LHCN-M2 (cell line): ENCODE measurements around the gene EMC6. TPM values are rescaled to one million over a fixed set of nuclear protein-coding genes. Genes with fewer than 3 reads are reported as not detected.
A peak's percentile ranks its signal among the peaks of the same experiment; 100 is the strongest.

Experiments used
- DNase-seq: peaks from one replicate; pipeline ENCODE4 v3.0.0-alpha.2; 2012; ENCODE audit warnings: low read depth
- polyA plus RNA-seq: library from polyadenylated mRNA; unstranded; fragments of >200 nt; gene quantifications from one replicate; pipeline ENCODE4 v1.2.1, GENCODE V29; 2012; ENCODE audit warnings: missing spikeins
- total RNA-seq: library from RNA; depleted of rRNA; stranded (reverse); fragments of >200 nt; gene quantifications from 2 replicates; pipeline ENCODE4 v1.2.3, GENCODE V29; 2014; rRNA removed

Gene EMC6
- 13.0 and 42.7 TPM in 2 replicates for total RNA-seq
- polyA plus RNA-seq = 67.7 TPM

DNA sequence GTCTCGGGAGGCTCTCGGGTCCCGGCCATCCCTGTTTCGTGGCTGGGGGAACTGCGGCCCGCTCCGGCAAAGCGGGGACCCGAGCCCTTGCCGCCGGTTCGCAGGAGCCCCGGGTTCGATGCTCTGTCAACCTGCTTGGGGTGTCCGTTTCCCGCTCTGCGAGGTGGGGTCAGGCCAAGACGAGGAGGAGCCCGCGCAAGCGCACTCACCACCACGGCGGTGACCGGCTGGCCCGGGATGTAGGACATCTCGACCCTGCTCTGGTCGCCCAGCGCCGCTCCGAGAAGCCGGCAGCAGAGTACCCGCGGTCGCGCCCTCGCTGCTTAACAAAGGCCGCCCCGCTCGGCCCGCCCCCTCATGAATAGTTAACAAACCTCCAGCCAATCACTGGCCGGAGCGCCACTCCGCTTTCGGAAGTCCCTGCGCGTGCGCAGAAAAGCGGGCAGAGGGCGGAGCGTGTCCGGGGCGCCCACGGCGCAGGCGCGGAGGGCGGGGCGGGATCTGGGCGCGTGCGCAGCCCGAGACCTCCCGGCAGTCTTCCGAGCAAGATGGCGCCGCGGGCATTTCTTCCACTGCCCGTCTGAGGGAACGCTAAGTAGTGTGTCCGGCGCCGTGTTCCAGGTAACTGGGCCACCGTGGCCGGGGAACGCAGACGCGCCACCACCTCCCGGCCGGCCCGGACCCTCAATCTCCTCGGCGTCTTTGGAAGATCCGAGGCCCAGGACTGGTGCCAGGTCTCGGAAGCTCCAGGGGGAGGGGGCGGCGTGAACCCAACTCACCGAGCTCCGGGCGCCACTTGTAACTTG, at the start of gene EMC6, which contains the start of gene TAX1BP3:
Gene EMC6, plus strand, starts transcription at position 534 of the 806 bp plus-strand sequence. CDS start 335 bp downstream, outside the sequence.
Gene TAX1BP3, minus strand, starts transcription at position 300 of the 806 bp plus-strand sequence. Its CDS starts 52 bp downstream, at position 248.
- peak; percentile 95 for DNase-seq

- peak; percentile 29 for DNase-seq
Measured at GRCh38 chr17:3621146-3621720, 47.4 kb upstream of the EMC6 start.

DNA sequence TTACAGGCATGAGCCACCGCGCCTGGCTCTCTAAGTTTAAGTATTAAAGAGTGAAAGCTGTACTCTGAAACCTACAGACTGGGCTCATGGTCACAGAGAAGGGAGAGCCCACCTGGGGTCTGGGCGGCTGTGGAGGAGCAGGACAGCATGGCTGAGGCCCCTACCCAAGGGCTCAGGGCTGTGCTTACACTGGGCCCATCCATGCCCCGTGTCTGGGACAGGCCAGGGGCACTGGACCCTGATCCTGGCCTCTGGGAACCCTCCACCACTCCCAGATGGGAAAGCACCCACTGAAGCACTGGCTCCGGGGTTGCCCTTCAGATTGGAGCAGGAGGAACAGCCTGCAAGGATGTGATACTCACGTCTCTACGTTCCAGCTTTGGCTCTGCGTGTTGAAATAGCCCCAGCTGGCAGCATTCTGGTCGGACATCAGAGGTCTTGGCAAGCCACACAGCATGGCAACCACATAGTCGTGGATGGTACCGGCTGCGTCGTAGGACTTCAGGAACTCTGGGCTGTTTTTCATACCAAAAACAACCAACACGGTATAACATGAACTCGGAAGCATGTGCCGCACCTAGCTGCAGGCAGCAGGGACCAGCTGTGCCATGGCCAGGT, 45.5 kb upstream of the EMC6 start:
- DNase-seq = no peak

DNA sequence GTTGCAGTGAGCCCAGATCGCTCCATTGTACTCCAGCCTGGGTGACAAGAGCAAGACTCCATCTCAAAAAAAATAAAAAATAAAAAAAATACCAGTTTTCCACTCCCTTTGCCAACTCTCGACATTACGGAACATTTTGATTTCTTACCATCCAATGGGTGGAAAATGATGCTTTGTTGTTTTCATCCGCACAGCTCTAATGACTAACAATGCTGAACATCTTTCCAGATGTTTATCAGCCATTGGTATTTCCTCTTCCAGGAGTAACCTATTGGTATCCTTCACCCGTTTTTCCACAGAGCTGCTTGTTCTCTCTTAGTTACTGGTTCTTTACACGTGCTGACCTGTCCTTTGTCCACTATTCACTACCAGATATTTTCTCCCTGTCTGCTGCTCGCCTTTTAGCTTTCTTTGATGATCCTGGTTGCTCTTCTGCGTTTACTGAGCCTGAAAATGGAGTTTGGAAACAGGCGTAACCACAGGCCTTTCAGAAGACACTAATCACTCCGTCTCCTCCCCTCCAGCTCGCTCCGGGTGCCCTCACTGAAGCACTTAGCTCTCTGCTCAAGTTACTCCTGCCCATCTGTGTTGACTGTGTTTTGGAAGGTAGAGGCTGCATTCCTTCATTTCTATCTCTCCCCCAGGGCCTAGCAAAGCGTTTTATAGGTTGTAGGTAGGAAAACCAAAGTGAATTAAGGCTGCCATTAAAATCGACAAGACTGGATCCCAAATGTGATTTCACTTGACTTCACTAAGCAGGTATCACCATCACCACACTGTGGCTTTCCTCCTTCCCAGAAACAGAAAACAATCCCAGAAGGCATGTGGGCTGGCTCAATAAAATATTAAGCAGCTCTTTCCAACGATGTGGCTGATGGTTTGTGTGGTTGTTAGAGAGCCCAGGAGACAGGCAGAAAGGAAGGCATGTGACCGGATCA, 41.5 kb upstream of the EMC6 start:
- no peak for DNase-seq

DNA sequence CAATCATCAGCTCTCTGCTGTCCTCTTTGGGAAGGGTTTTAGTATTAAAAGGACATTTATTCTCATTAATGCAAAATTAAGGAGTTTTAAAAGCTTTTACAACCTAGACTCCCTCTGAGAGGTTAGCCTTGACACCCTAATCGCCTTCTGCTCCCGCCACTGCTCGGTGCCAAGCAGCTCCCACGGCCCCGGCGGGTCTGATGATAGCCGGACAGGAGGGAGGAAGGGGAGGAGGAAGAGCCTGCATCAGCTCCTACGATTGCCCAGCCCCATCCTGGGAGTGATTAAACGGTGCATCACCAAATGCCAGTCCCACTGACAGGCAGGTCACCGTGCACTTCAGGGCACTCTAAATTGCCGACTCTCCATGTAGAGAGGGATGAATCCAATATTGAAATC, 40.8 kb upstream of the EMC6 start:
- DNase-seq = no peak

- no peak for DNase-seq
Measured at GRCh38 chr17:3630781-3631180, 37.8 kb upstream of the EMC6 start.

- DNase-seq = no peak
Measured at GRCh38 chr17:3632287-3632686, 36.3 kb upstream of the EMC6 start.

DNA sequence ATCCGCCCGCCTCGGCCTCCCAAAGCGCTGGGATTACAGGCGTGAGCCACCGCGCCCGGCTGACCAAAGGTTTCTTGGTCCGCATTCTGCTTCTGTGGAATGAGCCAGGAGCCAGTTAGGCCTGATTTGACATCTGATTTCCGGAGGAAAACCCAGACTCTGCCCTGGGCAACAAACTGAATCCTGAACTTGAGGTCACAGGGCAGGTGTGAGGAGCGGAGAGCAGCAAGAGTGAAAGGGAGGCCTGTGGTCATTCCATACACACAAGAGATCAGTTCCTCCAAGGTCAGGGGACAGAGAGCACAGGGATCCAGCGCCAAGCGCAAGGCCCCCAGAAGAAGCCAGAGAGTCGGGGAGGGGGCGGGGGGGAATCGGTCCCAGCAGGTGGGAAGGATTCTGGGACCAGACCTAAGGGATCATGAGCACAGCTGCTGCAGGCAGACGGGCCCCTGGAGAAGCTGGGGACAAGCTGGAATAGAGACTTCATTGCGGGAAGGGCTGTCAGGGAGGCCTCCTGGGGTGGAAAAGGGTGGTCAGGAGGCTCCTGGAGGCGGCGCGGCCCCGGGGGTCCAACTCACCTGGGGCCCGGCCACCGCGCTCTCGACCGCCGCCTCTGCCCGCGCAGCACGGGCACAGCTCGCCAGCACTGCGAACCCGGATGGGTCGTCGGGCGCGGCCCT, 33.0 kb upstream of the EMC6 start:
- no peak for DNase-seq

- peak; percentile 94 for DNase-seq
Measured at GRCh38 chr17:3636154-3636907, 32.3 kb upstream of the EMC6 start, which contains the start of the genes CTNS and SHPK. Gene CTNS, plus strand, starts transcription at chr17:3636760. Its CDS starts 3,447 bp downstream, at chr17:3640207. Gene SHPK, minus strand, starts transcription at chr17:3636250. Its CDS starts 31 bp downstream, at chr17:3636219.

DNA sequence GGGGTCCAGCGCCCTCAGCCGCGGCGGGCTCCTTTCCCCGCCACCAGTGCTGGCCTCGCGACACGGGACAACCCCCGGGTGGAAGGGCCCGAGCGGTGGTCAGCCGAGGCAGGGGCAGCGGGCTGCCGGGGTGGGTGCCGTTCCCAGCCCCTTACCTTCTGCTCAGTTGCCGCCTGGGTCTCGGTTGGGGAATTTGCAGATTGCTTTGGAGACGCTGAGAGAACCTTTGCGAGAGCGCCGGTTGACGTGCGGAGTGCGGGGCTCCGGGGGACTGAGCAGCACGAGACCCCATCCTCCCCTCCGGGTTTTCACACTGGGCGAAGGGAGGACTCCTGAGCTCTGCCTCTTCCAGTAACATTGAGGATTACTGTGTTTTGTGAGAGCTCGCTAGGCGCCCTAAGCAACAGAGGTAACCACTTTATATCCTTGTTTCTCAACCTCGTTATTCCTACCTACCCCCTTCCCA, 31.7 kb upstream of the EMC6 start:
- no peak for DNase-seq

- DNase-seq = peak; percentile 69
Measured at GRCh38 chr17:3639981-3640596, 28.5 kb upstream of the EMC6 start.

DNA sequence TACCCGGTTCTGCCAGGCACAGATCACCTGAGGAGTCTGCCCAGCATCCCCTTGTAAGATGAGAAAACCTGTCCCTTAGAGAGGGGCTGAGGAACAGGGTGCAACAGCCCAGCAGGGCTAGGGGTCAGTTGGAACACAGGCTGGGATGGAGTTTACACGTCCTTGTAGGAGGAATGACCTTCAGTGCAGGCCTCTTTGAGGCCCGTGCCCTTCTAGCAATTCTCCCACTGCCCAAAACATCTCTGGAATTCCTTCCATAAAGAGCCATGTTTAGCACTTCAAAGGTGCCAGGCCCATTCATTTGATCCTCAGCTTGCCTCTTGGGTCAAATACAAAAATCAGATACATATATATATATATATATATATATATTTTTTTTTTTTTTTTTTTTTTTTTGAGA, 27.6 kb upstream of the EMC6 start:
- no peak for DNase-seq

DNA sequence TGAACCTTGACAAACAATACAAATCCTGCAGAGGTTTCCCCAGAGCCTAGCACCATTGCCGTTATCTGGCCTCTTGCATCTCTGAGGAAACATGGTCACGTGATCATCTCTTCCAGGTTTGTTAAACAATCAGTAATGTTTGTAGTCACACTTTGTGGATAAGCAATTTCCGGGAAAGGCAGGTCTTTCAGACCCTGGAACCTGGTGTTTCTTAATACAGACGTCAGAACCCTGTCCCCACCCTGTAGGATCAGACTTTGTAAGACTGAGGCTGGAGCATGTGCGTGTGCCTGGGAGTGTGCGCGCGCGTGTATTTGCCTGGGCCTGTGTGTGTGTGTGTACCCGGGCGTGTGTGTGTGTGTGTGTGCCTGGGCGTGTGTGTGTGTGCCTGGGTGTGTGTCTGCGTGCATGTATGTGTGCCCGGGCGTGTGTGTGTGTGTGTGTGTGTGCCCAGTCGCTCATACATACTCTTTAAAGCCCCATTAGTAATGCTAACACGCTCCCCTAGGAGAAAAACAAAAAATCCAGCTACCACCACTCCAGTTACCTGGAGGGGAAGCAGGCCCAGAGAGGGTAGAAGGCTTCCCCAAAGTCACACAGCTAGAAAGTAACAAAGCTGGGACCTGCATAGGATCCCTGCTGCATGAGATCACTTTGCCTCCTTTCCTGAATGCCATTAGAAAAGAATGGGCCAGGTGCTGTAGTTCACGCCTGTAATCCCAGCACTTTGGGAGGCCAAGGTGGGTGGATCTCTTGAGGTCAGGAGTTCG, 26.7 kb upstream of the EMC6 start:
- no peak for DNase-seq

DNA sequence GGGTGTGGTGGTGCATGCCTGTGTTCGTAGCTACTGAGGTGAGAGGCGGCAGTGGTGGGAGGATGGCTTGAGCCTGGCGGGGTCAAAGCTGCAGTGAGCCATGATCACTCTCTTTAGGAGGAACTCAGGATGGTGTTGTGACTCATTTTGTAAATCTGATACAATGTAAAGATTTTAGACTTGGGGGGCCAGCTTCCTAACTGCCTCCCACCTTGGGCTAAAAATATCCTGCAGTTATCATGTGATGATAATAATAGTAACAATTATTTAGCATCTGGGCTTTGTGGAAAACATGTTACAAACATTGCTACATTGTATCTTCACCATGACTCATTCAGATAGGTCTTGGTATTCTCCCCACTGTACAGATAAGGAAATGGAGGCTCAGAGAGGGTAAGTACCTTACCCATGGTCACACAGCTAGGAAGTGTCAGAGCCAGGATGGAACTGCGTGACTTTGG, 24.7 kb upstream of the EMC6 start:
- no peak for DNase-seq

DNA sequence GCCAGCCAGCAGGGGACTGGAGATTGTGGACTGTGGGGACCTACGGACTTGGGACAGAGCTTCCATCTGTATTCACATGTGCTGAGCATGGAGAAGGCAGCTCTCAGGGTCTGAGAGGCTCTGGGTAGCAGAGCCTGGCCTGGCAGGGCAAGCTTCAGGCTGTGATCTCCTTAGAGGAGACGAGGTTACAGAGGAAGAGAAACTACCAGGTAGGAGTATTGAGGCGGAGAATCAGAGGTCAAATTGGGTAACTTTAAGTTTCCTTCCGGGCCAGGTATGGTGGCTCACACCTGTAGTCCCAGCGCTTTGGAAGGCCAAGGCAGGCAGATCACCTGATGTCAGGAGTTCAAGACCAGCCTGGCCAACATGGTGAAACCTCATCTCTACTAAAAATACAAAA, 23.3 kb upstream of the EMC6 start:
- DNase-seq = no peak

GRCh38 chr17:3647251-3647650, 21.4 kb upstream of the EMC6 start:
- no peak for DNase-seq

GRCh38 chr17:3647769-3648555, 20.6 kb upstream of the EMC6 start:
- DNase-seq = peak; percentile 30

- DNase-seq = no peak
Measured at GRCh38 chr17:3655766-3656165, 12.8 kb upstream of the EMC6 start.
